GM19099 (cell line): ENCODE results near the gene CRIP3.

Source experiments
- POLR2A ChIP-seq: IDR thresholded peaks from 3 replicates; pipeline ENCODE4 v1.6.1; 2011; ENCODE audit warnings: low read depth; ENCODE audit not compliant: insufficient read length; ENCODE audit errors: extremely low read depth

Gene CRIP3

DNA sequence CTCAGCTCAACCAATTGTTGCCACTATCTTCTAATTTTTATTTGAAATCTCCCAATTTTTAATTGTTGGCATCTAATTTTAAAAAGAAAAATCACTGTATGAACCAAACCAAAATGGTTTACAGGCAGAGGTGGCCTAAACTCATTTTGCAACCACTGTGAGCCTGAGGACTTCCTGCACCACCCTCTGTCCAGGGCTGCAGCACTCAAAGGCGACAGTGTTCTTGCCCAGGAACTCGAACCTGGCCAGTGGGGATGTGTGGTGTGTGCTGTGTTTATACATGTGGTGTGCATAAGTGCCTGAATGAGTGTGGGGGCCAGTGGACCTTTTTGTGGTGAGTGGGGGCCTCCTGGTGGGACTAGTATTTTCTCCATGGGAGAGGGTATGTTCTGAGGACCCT is 34.9 kb downstream of the CRIP3 start:
- TF ChIP-seq POLR2A = no peak

DNA sequence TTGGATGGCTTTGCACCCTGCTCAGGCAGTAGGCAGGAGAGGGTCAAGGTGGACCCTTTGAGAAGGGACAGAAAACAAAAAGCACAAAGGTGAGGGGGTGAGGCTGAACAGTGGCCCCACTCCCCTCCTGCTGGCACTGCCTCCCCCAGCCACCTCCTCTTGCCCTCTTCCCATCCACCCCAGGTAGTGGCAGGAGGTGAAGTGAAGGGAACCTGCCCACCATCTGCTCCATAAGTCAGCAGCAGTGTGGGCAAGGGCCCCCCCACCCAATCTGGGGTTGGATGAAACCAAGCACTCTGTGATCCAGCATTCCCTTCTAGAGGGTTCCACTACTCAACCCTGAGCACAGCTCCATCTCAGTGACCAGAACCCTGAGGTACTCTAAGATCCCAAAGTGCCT is 36.7 kb downstream of the CRIP3 start:
- no peak for TF ChIP-seq POLR2A

DNA sequence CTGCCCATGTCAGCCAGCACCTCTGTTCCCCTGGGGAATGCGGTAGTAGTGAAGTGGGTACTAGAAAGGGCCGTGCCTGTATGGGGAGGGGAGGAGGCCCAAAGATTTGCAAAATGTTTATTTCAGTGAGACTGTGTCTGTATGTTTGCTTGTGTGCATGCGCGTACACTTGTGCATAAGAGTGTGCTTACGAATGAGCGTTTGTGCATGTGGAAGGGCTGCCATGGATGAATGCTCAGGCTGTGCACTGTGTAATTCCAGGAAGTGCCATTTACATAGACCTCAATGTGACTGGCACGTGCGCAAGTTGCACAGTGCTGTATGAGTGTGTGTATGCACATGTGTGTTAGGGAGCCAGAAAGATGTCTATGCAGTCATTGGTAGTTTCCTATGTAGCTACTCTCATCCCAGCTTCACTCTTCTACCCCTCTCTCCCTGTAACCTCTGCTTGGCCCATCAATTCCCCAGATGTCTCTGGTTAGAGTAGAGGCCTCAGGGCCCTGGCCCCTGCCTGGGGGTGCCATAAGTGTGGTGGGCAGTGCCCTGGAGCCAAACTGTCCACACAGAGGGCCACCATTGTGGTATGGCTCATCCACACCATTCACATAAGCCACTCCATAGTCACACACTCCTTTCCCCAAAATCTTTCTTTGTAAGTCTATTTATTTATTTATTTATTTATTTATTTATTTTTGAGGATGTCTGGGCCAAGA is 37.4 kb downstream of the CRIP3 start:
- no peak for TF ChIP-seq POLR2A

DNA sequence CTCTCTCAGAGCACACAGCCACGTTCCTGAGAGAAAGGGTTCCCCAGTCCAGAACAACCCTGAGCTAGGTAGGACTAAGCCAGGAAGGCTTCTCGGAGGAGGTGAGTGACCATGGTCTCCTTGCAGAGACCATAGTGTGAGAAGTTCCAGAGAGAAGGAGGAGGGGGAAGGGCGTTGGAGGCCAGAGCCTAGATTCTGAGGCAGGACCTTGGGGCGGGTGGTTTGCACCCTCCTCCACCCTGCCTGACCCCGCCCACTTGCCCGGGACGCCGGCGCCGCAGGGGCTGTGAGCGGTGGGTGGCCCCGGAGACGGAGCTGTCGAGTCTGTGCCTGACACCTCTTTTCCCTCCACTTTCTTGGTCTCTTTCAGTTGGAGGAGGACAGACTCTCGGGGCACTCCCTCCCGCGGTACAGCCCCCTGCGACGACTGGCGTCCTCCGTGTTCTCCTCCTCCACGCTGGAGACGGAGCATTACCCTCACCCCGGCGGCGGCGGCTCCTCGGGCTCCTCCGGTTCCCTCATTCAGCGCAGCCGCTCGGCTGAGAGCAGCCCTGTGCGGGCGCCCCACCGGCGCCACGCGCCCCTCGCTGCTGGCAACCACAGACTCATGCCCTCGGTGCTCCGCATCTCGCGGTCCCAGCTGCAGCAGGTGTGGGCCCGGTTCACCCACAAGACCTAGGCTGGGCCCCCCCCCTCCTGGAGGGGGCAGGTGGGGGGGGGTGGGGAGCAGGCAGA is 39.2 kb downstream of the CRIP3 start:
- no peak for TF ChIP-seq POLR2A

DNA sequence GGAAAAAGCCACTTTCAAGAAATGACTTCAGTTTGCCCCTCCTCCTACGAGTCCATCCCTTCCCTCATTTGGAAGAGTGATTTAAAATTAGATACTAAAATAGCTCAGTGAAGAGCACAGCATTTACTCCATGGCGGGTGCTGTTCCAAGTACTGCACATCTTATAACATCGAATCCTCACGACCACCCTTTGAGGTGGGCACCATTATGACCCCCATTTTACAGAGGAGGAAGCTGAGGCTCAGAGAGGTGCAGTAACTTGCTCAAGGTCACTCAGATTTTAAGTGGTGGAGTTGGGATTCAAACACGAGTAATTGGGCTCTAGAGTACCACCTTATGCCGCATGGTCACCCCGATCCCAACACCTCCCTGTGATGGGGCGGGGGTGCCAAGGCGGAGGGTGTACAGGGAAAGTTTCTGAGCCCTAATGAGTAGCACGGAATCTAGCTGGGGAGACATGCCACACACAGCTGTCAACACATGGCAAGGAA is 39.8 kb downstream of the CRIP3 start:
- no peak for TF ChIP-seq POLR2A

DNA sequence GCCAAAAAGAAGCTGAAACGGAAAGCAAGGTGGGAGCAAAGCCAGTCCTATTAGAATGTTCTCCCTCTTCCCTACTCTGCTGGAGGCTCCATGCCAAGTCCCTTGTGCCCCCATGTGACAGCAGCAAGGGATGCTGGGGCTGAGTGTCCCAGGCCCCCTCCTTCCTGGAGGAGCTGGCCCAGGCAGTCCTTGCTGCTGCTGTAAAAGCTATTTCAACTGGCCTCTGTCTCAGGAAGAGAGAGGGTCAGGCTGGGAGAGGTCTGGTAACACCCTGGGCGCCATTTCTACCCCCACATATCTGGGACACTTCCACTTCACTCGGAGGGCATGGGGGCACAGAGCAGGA is 40.3 kb downstream of the CRIP3 start:
- TF ChIP-seq POLR2A = no peak

DNA sequence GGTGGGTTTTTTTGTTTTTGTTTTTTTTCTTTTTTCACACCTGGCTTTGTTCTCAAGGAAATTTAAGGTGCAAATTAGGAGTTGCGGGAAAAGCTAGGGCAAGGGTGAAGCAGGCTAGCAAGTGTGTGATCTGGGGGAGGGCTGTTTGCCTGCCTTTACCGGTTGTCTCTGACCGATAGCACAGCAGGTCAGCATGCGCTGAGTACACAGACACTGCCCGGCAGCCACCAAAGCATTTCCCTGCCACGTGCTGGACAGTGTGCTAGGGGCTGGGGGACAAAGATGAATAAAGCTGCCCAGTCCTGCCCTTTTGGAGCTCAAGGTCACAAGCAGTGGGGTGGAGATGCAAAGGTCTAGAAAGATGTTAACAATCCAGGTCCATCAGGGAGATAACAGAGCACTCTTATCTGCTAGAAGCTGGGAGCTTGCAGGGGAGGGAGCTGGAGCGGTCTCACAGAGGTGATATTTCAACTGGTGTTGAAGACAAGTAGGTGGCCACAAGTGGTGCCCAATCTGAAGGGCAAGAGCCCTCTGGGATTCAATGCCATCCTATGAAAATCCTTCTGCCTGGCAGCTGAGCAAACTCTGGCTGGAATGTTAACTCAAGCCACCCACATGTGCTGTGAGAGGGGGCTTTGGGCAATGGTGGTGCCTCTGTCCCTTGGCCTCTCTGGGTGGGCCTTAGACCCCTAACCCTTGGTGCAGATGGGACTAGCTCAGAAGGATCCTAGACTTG is 40.8 kb downstream of the CRIP3 start:
- TF ChIP-seq POLR2A = no peak

DNA sequence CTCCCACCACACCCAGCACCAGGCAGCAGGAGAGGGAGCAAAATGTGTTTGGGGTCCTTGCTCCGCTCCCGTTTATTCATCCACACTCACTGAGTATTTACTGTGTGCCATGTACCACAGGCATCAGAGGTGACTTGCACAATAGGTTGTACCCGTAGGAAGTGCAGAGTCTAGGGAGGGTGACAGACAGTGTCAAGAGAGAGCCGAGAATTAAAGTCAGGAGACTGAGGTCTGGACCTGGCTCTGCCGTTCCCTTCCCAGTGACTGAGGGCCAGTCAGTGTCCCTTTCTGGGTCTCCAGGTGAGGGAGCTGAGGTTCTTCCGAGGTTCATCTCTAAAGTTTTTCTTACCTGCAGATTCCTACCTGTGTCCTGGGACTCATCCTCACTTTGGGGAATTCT is 43.1 kb downstream of the CRIP3 start:
- TF ChIP-seq POLR2A = no peak

DNA sequence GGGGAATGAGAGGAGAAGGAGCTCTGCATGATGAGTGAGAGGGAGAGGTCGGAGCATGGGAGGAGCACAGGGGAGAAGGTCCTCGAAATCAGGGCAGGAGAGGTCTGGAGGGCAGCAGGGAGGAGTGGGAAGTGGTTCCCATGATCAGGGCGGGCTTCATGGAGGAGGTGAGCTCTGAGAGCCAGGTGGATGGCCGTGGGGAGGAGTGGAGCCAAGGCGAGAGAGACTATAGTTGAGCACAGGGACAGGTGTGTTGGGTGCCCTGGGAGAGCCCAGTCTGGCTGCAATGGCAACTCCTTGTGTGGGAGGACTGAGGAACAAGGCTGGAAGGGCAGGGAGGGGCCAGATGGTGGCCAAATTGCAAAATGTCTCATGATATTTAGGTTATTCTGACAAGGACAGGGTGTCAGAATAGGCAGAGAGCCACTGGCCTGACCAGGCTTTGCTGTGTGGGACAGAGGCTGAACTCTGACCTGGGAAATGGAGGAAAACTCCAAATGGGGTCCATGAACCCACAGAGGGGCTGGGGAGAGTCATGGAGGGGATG is 44.0 kb downstream of the CRIP3 start:
- TF ChIP-seq POLR2A = no peak

DNA sequence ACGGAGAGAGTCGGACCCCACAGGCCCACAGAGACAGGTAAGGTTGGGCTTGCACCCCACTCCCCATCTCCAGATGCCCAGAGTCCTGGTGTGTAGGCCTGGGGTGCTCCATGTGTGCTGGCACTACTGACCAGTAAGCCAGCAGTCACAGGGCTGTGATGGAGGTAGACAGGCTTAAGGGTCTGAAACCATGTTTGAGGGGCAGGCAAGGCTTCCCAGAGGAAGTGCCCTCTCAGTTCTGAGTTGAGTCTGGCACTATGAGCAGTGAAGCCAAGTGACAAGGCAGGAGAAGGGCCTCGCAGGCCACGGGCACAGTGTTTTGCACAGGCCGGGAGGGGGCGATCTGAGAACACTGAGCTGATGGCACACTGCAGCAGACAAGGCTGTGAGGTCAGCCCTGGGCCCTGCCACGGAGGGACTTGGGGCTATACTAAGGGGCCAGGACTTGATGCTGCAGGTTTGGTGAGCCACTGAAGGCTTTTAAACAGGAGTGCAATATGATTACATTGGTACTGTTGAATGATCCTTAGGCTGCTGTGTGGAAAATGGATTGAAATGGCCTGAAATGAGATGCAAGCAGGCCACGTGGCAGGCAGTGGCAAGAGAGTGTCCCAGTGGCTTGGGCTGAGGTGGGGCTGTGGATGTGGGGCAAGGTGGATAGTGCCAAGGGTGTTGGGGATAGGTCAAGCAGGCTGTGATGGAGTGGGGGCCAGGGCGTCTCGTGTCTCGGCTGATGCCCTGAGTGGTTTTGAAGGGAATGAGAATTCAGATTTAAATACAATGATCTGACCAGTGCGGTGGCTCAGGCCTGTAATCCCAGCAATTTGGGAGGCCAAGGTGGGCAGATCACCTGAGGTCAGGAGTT is 45.1 kb downstream of the CRIP3 start:
- TF ChIP-seq POLR2A = no peak

DNA sequence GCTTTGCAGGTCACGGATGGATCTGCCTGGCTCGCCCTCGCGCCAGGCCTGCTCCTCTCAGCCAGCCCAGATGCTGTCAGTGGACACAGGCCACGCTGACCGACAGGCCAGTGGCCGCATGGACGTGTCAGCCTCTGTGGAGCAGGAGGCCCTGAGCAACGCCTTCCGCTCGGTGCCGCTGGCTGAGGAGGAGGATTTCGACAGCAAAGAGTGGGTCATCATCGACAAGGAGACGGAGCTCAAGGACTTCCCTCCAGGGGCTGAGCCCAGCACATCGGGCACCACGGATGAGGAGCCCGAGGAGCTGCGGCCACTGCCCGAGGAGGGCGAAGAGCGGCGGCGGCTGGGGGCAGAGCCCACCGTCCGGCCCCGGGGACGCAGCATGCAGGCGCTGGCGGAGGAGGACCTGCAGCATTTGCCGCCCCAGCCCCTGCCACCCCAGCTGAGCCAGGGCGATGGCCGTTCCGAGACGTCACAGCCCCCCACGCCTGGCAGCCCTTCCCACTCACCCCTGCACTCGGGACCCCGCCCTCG is 45.8 kb downstream of the CRIP3 start:
- TF ChIP-seq POLR2A = no peak

DNA sequence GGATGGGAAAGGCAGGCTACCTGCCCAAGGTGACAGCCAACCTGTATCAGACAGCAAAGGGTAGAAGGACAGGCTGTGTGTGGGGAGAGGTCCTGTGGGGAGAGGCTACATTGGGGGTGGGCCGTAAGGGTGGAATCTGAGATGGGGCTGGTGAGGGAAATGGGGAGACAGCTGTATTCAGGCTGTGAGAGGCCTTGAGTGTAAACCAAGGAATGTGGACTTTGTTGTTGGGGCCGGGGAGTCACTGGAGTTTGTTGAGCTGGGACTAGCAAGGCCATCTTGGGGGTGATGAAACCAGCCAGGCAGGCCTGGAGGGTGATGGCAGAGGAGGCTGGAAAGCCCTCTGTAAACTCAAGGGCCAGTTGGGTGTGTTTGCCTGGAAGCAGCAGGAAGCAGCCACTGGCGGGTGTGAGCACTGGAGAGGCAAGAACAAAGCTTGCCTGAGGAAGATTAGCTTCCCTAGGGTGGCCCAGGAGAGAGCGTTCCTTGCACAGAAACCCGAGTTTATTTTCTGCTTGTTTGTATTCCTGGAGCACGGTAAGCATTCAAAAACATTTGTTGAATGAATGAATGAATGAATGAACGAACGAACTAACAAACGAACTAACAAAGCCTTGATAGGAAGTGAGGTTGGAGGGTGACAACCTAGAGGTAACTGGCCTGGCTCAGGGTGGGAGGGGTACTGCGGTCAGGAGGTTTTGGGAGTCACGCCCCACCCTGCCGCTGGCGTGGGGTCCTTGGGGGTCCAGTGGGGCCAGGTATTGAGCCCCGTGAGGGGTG is 46.4 kb downstream of the CRIP3 start:
- TF ChIP-seq POLR2A = no peak

DNA sequence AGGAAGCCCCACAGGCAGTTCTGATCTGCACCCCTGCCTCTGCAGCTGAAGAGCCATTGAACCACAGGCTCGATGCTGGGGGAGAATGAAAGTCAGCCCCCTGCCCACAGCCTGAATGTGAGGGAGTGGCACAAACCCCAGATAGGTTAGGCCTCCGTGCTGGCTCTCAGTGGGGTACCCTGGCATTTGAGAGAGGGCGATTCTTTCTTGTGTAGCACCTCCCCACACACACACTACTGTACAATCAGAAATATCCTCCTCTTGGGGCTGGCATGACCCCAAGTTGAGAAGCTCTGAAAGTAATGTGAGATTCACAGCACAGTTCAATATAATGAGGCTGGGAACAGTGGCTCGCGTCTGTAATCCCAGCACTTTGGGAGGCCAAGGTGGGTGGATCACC is 47.4 kb downstream of the CRIP3 start:
- no peak for TF ChIP-seq POLR2A

DNA sequence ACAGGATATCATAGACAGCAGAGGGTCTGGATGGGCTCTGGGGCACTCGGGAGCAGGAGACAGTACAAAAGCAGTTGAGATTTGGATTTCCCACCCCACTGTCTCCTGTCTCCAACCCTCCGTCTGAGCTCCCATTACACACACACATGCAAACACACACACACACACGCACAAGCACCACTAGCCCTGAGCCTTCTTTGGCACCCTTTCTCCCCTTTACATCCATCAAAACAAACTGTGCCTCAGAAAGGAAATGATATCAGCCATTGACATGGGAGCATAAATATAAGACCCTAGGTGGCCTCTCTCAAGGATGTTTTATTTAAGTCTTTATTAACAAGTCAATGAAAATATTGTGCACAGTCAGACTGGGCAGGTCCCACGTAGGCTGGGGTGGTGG is 47.8 kb downstream of the CRIP3 start:
- no peak for TF ChIP-seq POLR2A
